Skeletal muscle tissue (tissue), 4 donors: Measurements from ENCODE around the gene EGFLAM. TPM values are rescaled to one million over a fixed set of nuclear protein-coding genes. Genes with fewer than 3 reads are reported as not detected.

Experiments used
- H3K27ac ChIP-seq: one replicate; pipeline ENCODE4 v1.7.0; 2013; ENCODE audit warnings: mild to moderate bottlenecking, low read depth, low read length, inconsistent platforms
- H3K27me3 ChIP-seq, 3 donors: one replicate each; pipeline ENCODE4 v1.7.0; 2013; ENCODE audit warnings: low read length in 3 of 3; ENCODE audit not compliant: control insufficient read depth in 3 of 3, insufficient read depth in 3 of 3
- H3K36me3 ChIP-seq, 3 donors: one replicate each; pipeline ENCODE4 v1.7.0; 2013; ENCODE audit warnings: low read length in 3 of 3; ENCODE audit not compliant: control insufficient read depth in 3 of 3, insufficient read depth in 3 of 3
- H3K4me1 ChIP-seq, 3 donors: one replicate each; pipeline ENCODE4 v1.7.0; 2013; ENCODE audit warnings: low read length in 3 of 3, mild to moderate bottlenecking in 3 of 3; ENCODE audit not compliant: control insufficient read depth in 3 of 3, insufficient read depth in 3 of 3
- H3K4me3 ChIP-seq, 3 donors: one replicate each; pipeline ENCODE4 v1.7.0; 2013; ENCODE audit warnings: low read length in 3 of 3
- H3K9ac ChIP-seq, 3 donors: one replicate each; pipeline ENCODE4 v1.7.0; 2013; ENCODE audit warnings: low read length in 3 of 3, mild to moderate bottlenecking in 3 of 3, moderate library complexity in 2 of 3, low read depth in 1 of 3
- H3K9me3 ChIP-seq, 3 donors: one replicate each; pipeline ENCODE4 v1.7.0; 2013; ENCODE audit warnings: low read length in 3 of 3; ENCODE audit not compliant: control insufficient read depth in 3 of 3
- total RNA-seq: library from RNA; depleted of rRNA; stranded (reverse); fragments of >200 nt; gene quantifications from one replicate; pipeline ENCODE4 v1.2.3, GENCODE V29; 2014
- donor health status: Osteomylitis.

The EGFLAM gene
- total RNA-seq, 1 donor from 2014 or later, result 41.8 TPM

GRCh38 chr5:38367410-38367809, 109.1 kb downstream of the EGFLAM start:
- H3K27me3 ChIP-seq, result no peaks in the 10 kb centered on the region
- no peaks in the 10 kb centered on the region for H3K9me3 ChIP-seq
- H3K36me3 ChIP-seq, result no peaks in the 10 kb centered on the region
- no peak overlapping the region for H3K27ac ChIP-seq
- no peak overlapping the region for H3K4me3 ChIP-seq
- no peaks in the 10 kb centered on the region for H3K4me1 ChIP-seq
- H3K9ac ChIP-seq, result no peak overlapping the region

- no peaks in the 10 kb centered on the region for H3K36me3 ChIP-seq
- no peaks in the 10 kb centered on the region for H3K4me1 ChIP-seq
- H3K4me3 ChIP-seq, result no peak overlapping the region
- no peaks in the 10 kb centered on the region for H3K27me3 ChIP-seq
- no peak overlapping the region for H3K27ac ChIP-seq
- H3K9ac ChIP-seq, result no peak overlapping the region
- no peaks in the 10 kb centered on the region for H3K9me3 ChIP-seq
Measured at GRCh38 chr5:38367966-38368365, 109.6 kb downstream of the EGFLAM start.

GRCh38 chr5:38369692-38370091, 111.3 kb downstream of the EGFLAM start:
- Histone ChIP-seq H3K4me1 (no peaks in the 10 kb centered on the region), H3K27ac (no peak overlapping the region), H3K27me3 (no peaks in the 10 kb centered on the region), H3K4me3 (no peak overlapping the region), H3K9me3 (no peaks in the 10 kb centered on the region), H3K9ac (no peak overlapping the region), H3K36me3 (no peaks in the 10 kb centered on the region)

GRCh38 chr5:38370358-38371100, 112.2 kb downstream of the EGFLAM start:
- Histone ChIP-seq H3K9ac (no peak overlapping the region), H3K4me1 (no peaks in the 10 kb centered on the region), H3K36me3 (no peaks in the 10 kb centered on the region), H3K27ac (peak overlapping the region; percentile 47), H3K4me3 (no peak overlapping the region), H3K9me3 (no peaks in the 10 kb centered on the region), H3K27me3 (no peaks in the 10 kb centered on the region)

- no peak overlapping the region for H3K4me3 ChIP-seq
- no peak overlapping the region for H3K9ac ChIP-seq
- H3K4me1 ChIP-seq, result no peaks in the 10 kb centered on the region
- H3K27me3 ChIP-seq, result no peaks in the 10 kb centered on the region
- peak overlapping the region; percentile 47 for H3K27ac ChIP-seq
- H3K9me3 ChIP-seq, result no peaks in the 10 kb centered on the region
- H3K36me3 ChIP-seq, result no peaks in the 10 kb centered on the region
Measured at GRCh38 chr5:38371596-38371995, 113.2 kb downstream of the EGFLAM start.

GRCh38 chr5:38373743-38374142, 115.4 kb downstream of the EGFLAM start:
- Histone ChIP-seq H3K36me3 (no peaks in the 10 kb centered on the region), H3K4me3 (no peak overlapping the region), H3K27me3 (peaks cover 4 to 6% (median 5%) of the 10 kb centered on the region in 3 donors), H3K4me1 (no peaks in the 10 kb centered on the region), H3K27ac (no peak overlapping the region), H3K9me3 (no peaks in the 10 kb centered on the region), H3K9ac (no peak overlapping the region)

- Histone ChIP-seq H3K27me3 (peaks cover 6 to 9% (median 9%) of the 10 kb centered on the region in 3 donors), H3K4me1 (peaks cover 0 to 4% (median 0%) of the 10 kb centered on the region in 3 donors), H3K27ac (no peak overlapping the region), H3K4me3 (no peak overlapping the region), H3K36me3 (no peaks in the 10 kb centered on the region), H3K9ac (no peak overlapping the region), H3K9me3 (no peaks in the 10 kb centered on the region)
Measured at GRCh38 chr5:38375423-38375822, 117.1 kb downstream of the EGFLAM start.

GRCh38 chr5:38376404-38376803, 118.0 kb downstream of the EGFLAM start:
- H3K36me3 ChIP-seq, result no peaks in the 10 kb centered on the region
- H3K9ac ChIP-seq, result no peak overlapping the region
- no peak overlapping the region for H3K27ac ChIP-seq
- H3K4me3 ChIP-seq, result no peak overlapping the region
- H3K9me3 ChIP-seq, result no peaks in the 10 kb centered on the region
- H3K4me1 ChIP-seq, result peaks cover 0 to 4% (median 0%) of the 10 kb centered on the region in 3 donors
- H3K27me3 ChIP-seq, result peaks cover 6 to 9% (median 9%) of the 10 kb centered on the region in 3 donors

GRCh38 chr5:38378579-38378978, 120.2 kb downstream of the EGFLAM start:
- no peak overlapping the region for H3K4me3 ChIP-seq
- H3K27me3 ChIP-seq, result peaks cover 6 to 9% (median 9%) of the 10 kb centered on the region in 3 donors
- H3K36me3 ChIP-seq, result no peaks in the 10 kb centered on the region
- no peaks in the 10 kb centered on the region for H3K9me3 ChIP-seq
- H3K27ac ChIP-seq, result no peak overlapping the region
- H3K4me1 ChIP-seq, result peaks cover 0 to 4% (median 0%) of the 10 kb centered on the region in 3 donors
- no peak overlapping the region for H3K9ac ChIP-seq

GRCh38 chr5:38379350-38379937, 121.1 kb downstream of the EGFLAM start:
- peaks cover 0 to 4% (median 0%) of the 10 kb centered on the region in 3 donors for H3K4me1 ChIP-seq
- H3K9ac ChIP-seq, result no peak overlapping the region
- no peaks in the 10 kb centered on the region for H3K36me3 ChIP-seq
- no peak overlapping the region for H3K27ac ChIP-seq
- H3K4me3 ChIP-seq, result no peak overlapping the region
- no peaks in the 10 kb centered on the region for H3K9me3 ChIP-seq
- H3K27me3 ChIP-seq, result peaks cover 6 to 9% (median 9%) of the 10 kb centered on the region in 3 donors
